Activated CD4-positive, alpha-beta memory T cell treated with anti-CD3 and anti-CD28 coated beads for 36 hours (primary cell): ENCODE results near the gene LIX1. TPM values are rescaled to one million over a fixed set of nuclear protein-coding genes. Genes with fewer than 3 reads are reported as not detected.
"Not testable (repeated sequence)": the region's sequence is repeated elsewhere in the genome, so short reads cannot be mapped to it uniquely, and the experiment has no call there.

Experiments
- CTCF ChIA-PET: fragments of 350-600 bp; sonication (Branson Sonifier 250); formaldehyde crosslinking; loops from one replicate; lab custom pipeline; 2021; ENCODE audit warnings: antibody characterized with exemption, inconsistent platforms; lab: Charles Lee
- POLR2A ChIA-PET: fragments of 350-600 bp; sonication (Branson Sonifier 250); formaldehyde crosslinking; loops from one replicate; lab custom pipeline; 2021; ENCODE audit warnings: antibody characterized with exemption; lab: Charles Lee
- DNase-seq: peaks from one replicate; pipeline ENCODE4 v3.0.0-alpha.2; 2020
- H3K27ac Mint-ChIP-seq: one replicate; pipeline ENCODE4 v1.8.0; 2021; ENCODE audit warnings: mixed read lengths
- H3K27me3 Mint-ChIP-seq: one replicate; pipeline ENCODE4 v1.8.0; 2021; ENCODE audit warnings: mixed read lengths
- H3K36me3 Mint-ChIP-seq: one replicate; pipeline ENCODE4 v1.8.0; 2021; ENCODE audit warnings: mixed read lengths
- H3K4me1 Mint-ChIP-seq: one replicate; pipeline ENCODE4 v1.8.0; 2021; ENCODE audit warnings: low read depth, mixed read lengths
- H3K4me3 Mint-ChIP-seq: one replicate; pipeline ENCODE4 v1.8.0; 2021; ENCODE audit warnings: mild to moderate bottlenecking, mixed read lengths
- H3K9me3 Mint-ChIP-seq: one replicate; pipeline ENCODE4 v1.8.0; 2021; ENCODE audit warnings: mixed read lengths
- intact Hi-C: fragments of 100-400 bp; cut with micrococcal nuclease; formaldehyde crosslinking; loops from one replicate; pipeline ENCODE4 v1.15.1; 2023
- total RNA-seq, 2 experiments: library from RNA; stranded (reverse); gene quantifications; one replicate each; pipeline ENCODE4 v1.2.3, GENCODE V29; 2021

The LIX1 gene
- total RNA-seq, 2 experiments from 2014 or later = not detected

GRCh38 chr5:97088774-97089148 lies 53.6 kb downstream of the LIX1 start:
- intact Hi-C loops = no loop called here
- no peaks in the 10 kb centered on the region for H3K36me3 Mint-ChIP-seq

GRCh38 chr5:97087138-97087537 lies 55.3 kb downstream of the LIX1 start:
- no peak for DNase-seq
- no peak overlapping the region for H3K4me3 Mint-ChIP-seq
- no peaks in the 10 kb centered on the region for H3K36me3 Mint-ChIP-seq
- intact Hi-C loops = no loop called here
- H3K27ac Mint-ChIP-seq = no peak overlapping the region
- peaks cover 2% of the 10 kb centered on the region for H3K4me1 Mint-ChIP-seq
- peaks cover 7% of the 10 kb centered on the region for H3K27me3 Mint-ChIP-seq
- peaks cover 6% of the 10 kb centered on the region for H3K9me3 Mint-ChIP-seq
- POLR2A ChIA-PET = no interaction called here
- CTCF ChIA-PET = no interaction called here

More at GRCh38 chr5:97088774-97089148, 53.6 kb downstream of the LIX1 start:
- no peak overlapping the region for H3K4me3 Mint-ChIP-seq
- POLR2A ChIA-PET = no interaction called here
- no peaks in the 10 kb centered on the region for H3K4me1 Mint-ChIP-seq
- no peak for DNase-seq
- H3K9me3 Mint-ChIP-seq = peaks cover 6% of the 10 kb centered on the region
- peaks cover 6% of the 10 kb centered on the region for H3K27me3 Mint-ChIP-seq
- H3K27ac Mint-ChIP-seq = no peak overlapping the region
- CTCF ChIA-PET = no interaction called here

- no peak for DNase-seq
- Mint-ChIP-seq H3K36me3 (no peaks in the 10 kb centered on the region), H3K27ac (no peak overlapping the region), H3K27me3 (peaks cover 8% of the 10 kb centered on the region), H3K4me1 (peaks cover 7% of the 10 kb centered on the region), H3K9me3 (peaks cover 6% of the 10 kb centered on the region), H3K4me3 (no peak overlapping the region)
- CTCF ChIA-PET = no interaction called here
- intact Hi-C loops = no loop called here
- POLR2A ChIA-PET = no interaction called here
Observed at GRCh38 chr5:97085459-97086181, 56.8 kb downstream of the LIX1 start.

GRCh38 chr5:97084782-97085458 lies 57.5 kb downstream of the LIX1 start:
- POLR2A ChIA-PET = not testable (repeated sequence)
- CTCF ChIA-PET = interaction anchor here (0.9 kb wide), 1 partner anchor 485 kb away, joined by 4 read pairs; no protein-coding TSS in a partner anchor

GRCh38 chr5:97078958-97079743 lies 63.3 kb downstream of the LIX1 start:
- no peak for DNase-seq
- no peak overlapping the region for H3K4me3 Mint-ChIP-seq
- peaks cover 7% of the 10 kb centered on the region for H3K4me1 Mint-ChIP-seq
- peaks cover 6% of the 10 kb centered on the region for H3K27me3 Mint-ChIP-seq
- intact Hi-C loops = no loop called here
- no peak overlapping the region for H3K27ac Mint-ChIP-seq
- POLR2A ChIA-PET = no interaction called here
- H3K9me3 Mint-ChIP-seq = no peaks in the 10 kb centered on the region
- no peaks in the 10 kb centered on the region for H3K36me3 Mint-ChIP-seq
- CTCF ChIA-PET = no interaction called here

More at GRCh38 chr5:97084782-97085458, 57.5 kb downstream of the LIX1 start:
- H3K36me3 Mint-ChIP-seq, H3K27me3 Mint-ChIP-seq, intact Hi-C loops, H3K4me1 Mint-ChIP-seq, H3K9me3 Mint-ChIP-seq, H3K4me3 Mint-ChIP-seq, DNase-seq, H3K27ac Mint-ChIP-seq: not testable (repeated sequence)

GRCh38 chr5:97077246-97077645 lies 65.2 kb downstream of the LIX1 start:
- intact Hi-C loops = no loop called here
- DNase-seq = no peak
- ChIA-PET CTCF (no interaction called here), POLR2A (no interaction called here)
- peaks cover 6% of the 10 kb centered on the region for H3K4me1 Mint-ChIP-seq
- no peak overlapping the region for H3K4me3 Mint-ChIP-seq
- H3K36me3 Mint-ChIP-seq = no peaks in the 10 kb centered on the region
- H3K9me3 Mint-ChIP-seq = no peaks in the 10 kb centered on the region
- peaks cover 1% of the 10 kb centered on the region for H3K27me3 Mint-ChIP-seq
- H3K27ac Mint-ChIP-seq = no peak overlapping the region

- H3K4me3 Mint-ChIP-seq = no peak overlapping the region
- no peaks in the 10 kb centered on the region for H3K4me1 Mint-ChIP-seq
Observed at GRCh38 chr5:97076098-97076497, 66.3 kb downstream of the LIX1 start.

GRCh38 chr5:97075649-97076048 lies 66.8 kb downstream of the LIX1 start:
- Mint-ChIP-seq H3K9me3 (no peaks in the 10 kb centered on the region), H3K27me3 (no peaks in the 10 kb centered on the region), H3K4me3 (no peak overlapping the region), H3K4me1 (no peaks in the 10 kb centered on the region), H3K36me3 (no peaks in the 10 kb centered on the region), H3K27ac (no peak overlapping the region)
- intact Hi-C loops = no loop called here
- ChIA-PET CTCF (no interaction called here), POLR2A (no interaction called here)
- no peak for DNase-seq

More at GRCh38 chr5:97076098-97076497, 66.3 kb downstream of the LIX1 start:
- intact Hi-C loops = no loop called here
- Mint-ChIP-seq H3K9me3 (no peaks in the 10 kb centered on the region), H3K36me3 (no peaks in the 10 kb centered on the region), H3K27ac (no peak overlapping the region), H3K27me3 (no peaks in the 10 kb centered on the region)
- CTCF ChIA-PET = no interaction called here
- POLR2A ChIA-PET = no interaction called here
- no peak for DNase-seq

GRCh38 chr5:97074859-97075489 lies 67.4 kb downstream of the LIX1 start:
- no peak for DNase-seq
- Mint-ChIP-seq H3K4me3 (no peak overlapping the region), H3K36me3 (no peaks in the 10 kb centered on the region), H3K27me3 (no peaks in the 10 kb centered on the region), H3K4me1 (no peaks in the 10 kb centered on the region), H3K9me3 (no peaks in the 10 kb centered on the region), H3K27ac (no peak overlapping the region)
- CTCF ChIA-PET = no interaction called here
- intact Hi-C loops = no loop called here
- POLR2A ChIA-PET = no interaction called here

- CTCF ChIA-PET = no interaction called here
- H3K4me1 Mint-ChIP-seq = no peaks in the 10 kb centered on the region
- no peak for DNase-seq
- intact Hi-C loops = no loop called here
- H3K27ac Mint-ChIP-seq = no peak overlapping the region
- no peaks in the 10 kb centered on the region for H3K27me3 Mint-ChIP-seq
- POLR2A ChIA-PET = no interaction called here
- H3K36me3 Mint-ChIP-seq = no peaks in the 10 kb centered on the region
- H3K9me3 Mint-ChIP-seq = no peaks in the 10 kb centered on the region
- H3K4me3 Mint-ChIP-seq = no peak overlapping the region
Observed at GRCh38 chr5:97073420-97073819, 69.0 kb downstream of the LIX1 start.

GRCh38 chr5:97072696-97073095 lies 69.7 kb downstream of the LIX1 start:
- no peaks in the 10 kb centered on the region for H3K36me3 Mint-ChIP-seq
- H3K27me3 Mint-ChIP-seq = no peaks in the 10 kb centered on the region
- ChIA-PET CTCF (no interaction called here), POLR2A (no interaction called here)
- no peaks in the 10 kb centered on the region for H3K4me1 Mint-ChIP-seq
- intact Hi-C loops = no loop called here
- no peak for DNase-seq
- no peak overlapping the region for H3K4me3 Mint-ChIP-seq
- H3K9me3 Mint-ChIP-seq = no peaks in the 10 kb centered on the region
- H3K27ac Mint-ChIP-seq = no peak overlapping the region

- intact Hi-C loops = no loop called here
- H3K4me3 Mint-ChIP-seq = no peak overlapping the region
Observed at GRCh38 chr5:97071993-97072392, 70.4 kb downstream of the LIX1 start.

More at GRCh38 chr5:97071993-97072392, 70.4 kb downstream of the LIX1 start:
- H3K27me3 Mint-ChIP-seq = no peaks in the 10 kb centered on the region
- no peaks in the 10 kb centered on the region for H3K9me3 Mint-ChIP-seq
- CTCF ChIA-PET = no interaction called here
- H3K4me1 Mint-ChIP-seq = no peaks in the 10 kb centered on the region
- no peak for DNase-seq
- POLR2A ChIA-PET = no interaction called here
- H3K36me3 Mint-ChIP-seq = no peaks in the 10 kb centered on the region
- H3K27ac Mint-ChIP-seq = no peak overlapping the region
